A673 (cell line): Measurements from ENCODE around the gene DNAH10.

Experiments
- CTCF ChIP-seq: fragments of 300-800, 200-600 bp; sonication (generic); conservative IDR thresholded peaks from 2 replicates; pipeline ENCODE4 v1.5.1; 2017; ENCODE audit warnings: low read depth, mild to moderate bottlenecking, antibody characterized with exemption, low read length, moderate library complexity, mixed read lengths
- EZH2 ChIP-seq: fragments of 200-600 bp; sonication (generic); IDR thresholded peaks from 2 replicates; pipeline ENCODE4 v1.6.1; 2017; ENCODE audit warnings: borderline replicate concordance, low read depth, mild to moderate bottlenecking, mixed read lengths, antibody characterized with exemption, low read length; ENCODE audit not compliant: poor library complexity, severe bottlenecking

GRCh38 chr12:123799227-123799626 is 37.1 kb downstream of the DNAH10 start:
- no peak for TF ChIP-seq CTCF
- TF ChIP-seq EZH2: no peak
